ENCODE data around the gene PRELID3B. TPM values are rescaled to one million over a fixed set of nuclear protein-coding genes. Genes with fewer than 3 reads are reported as not detected.

Gene PRELID3B
- total RNA-seq, 1 experiment from 2014 or later: 181 TPM

- Histone ChIP-seq H3K4me1 (ENCODE audit: insufficient read depth, low read length) (peaks cover 40% of the 10 kb centered on the region), H4K20me1 (ENCODE audit: low read length) (no peaks in the 10 kb centered on the region), H2AFZ (ENCODE audit: low read length) (peak within 1 kb of the TSS; percentile 90), H3K9me2 (replicated peaks; ENCODE audit: low read length) (no peaks in the 10 kb centered on the region), H3K79me2 (ENCODE audit: low read length) (peaks cover 30% of the 10 kb centered on the region), H3K4me2 (ENCODE audit: low read length) (peak within 1 kb of the TSS; percentile 99), H3K4me3 (ENCODE audit: low read length) (peak within 1 kb of the TSS; percentile 96), H3K36me3 (ENCODE audit: low read depth, low read length) (no peaks in the 10 kb centered on the region), H3K27me3 (ENCODE audit: low read length) (no peaks in the 10 kb centered on the region), H3K27ac (ENCODE audit: low read length) (no peak within 1 kb of the TSS), H3F3A (ENCODE audit: low read length, unreplicated experiment) (no peaks in the 10 kb centered on the region), H3K9ac (ENCODE audit: low read length) (peak within 1 kb of the TSS; percentile 88), H3K9me3 (ENCODE audit: low read length) (no peaks in the 10 kb centered on the region)
- ChIA-PET CTCF (no interaction called here), POLR2A (ENCODE audit: unreplicated experiment) (no interaction called here)
- peak; percentile 73 for ATAC-seq
- intact Hi-C loops (cut with micrococcal nuclease): no loop called here
- no TSS peak for BruUV-seq (replicated peaks)
- DNase-seq: peak; percentile 54
- TF ChIP-seq EZH2 (IDR thresholded peaks at IDR 0.05; ENCODE audit: low read length, unreplicated experiment) (no peak), CTCF (conservative IDR thresholded peaks at IDR 0.05; ENCODE audit: low read depth, low read length) (no peak), EZH2phosphoT487 (IDR thresholded peaks at IDR 0.05; ENCODE audit: borderline replicate concordance, low read length) (no peak)
These were observed 35.5 kb downstream of the PRELID3B start, which contains the start of gene CTSZ for GRCh38 chr20:59006864-59007664. TSS of gene CTSZ (minus strand) at chr20:59007254. CDS start at chr20:59007128, 126 bp downstream.

- Histone ChIP-seq H3K9me2 (replicated peaks; ENCODE audit: low read length) (no peaks in the 10 kb centered on the region), H3F3A (ENCODE audit: low read length, unreplicated experiment) (no peaks in the 10 kb centered on the region), H3K27ac (ENCODE audit: low read length) (no peak overlapping the region), H3K9ac (ENCODE audit: low read length) (peak overlapping the region; percentile 88), H3K9me3 (ENCODE audit: low read length) (no peaks in the 10 kb centered on the region), H2AFZ (ENCODE audit: low read length) (peak overlapping the region; percentile 90), H3K79me2 (ENCODE audit: low read length) (peaks cover 30% of the 10 kb centered on the region), H3K4me3 (ENCODE audit: low read length) (peak overlapping the region; percentile 96), H3K36me3 (ENCODE audit: low read depth, low read length) (no peaks in the 10 kb centered on the region; the same call in 1 of the 2 replicates), H3K4me1 (ENCODE audit: insufficient read depth, low read length) (peaks cover 35% of the 10 kb centered on the region), H3K27me3 (ENCODE audit: low read length) (no peaks in the 10 kb centered on the region), H4K20me1 (ENCODE audit: low read length) (no peaks in the 10 kb centered on the region), H3K4me2 (ENCODE audit: low read length) (peak overlapping the region; percentile 99)
- intact Hi-C loops (cut with micrococcal nuclease): no loop called here
- ChIA-PET POLR2A (ENCODE audit: unreplicated experiment) (no interaction called here), CTCF (no interaction called here)
- DNase-seq (peak; percentile 40), ATAC-seq (peak; percentile 33)
- TSS peak; percentile 61 for BruUV-seq (replicated peaks)
- no peak for TF ChIP-seq CTCF (conservative IDR thresholded peaks at IDR 0.05; ENCODE audit: low read depth, low read length)
- no peak for TF ChIP-seq EZH2 (IDR thresholded peaks at IDR 0.05; ENCODE audit: low read length, unreplicated experiment)
- TF ChIP-seq EZH2phosphoT487 (IDR thresholded peaks at IDR 0.05; ENCODE audit: borderline replicate concordance, low read length): no peak
These were observed 36.3 kb downstream of the PRELID3B start for GRCh38 chr20:59006167-59006863.
